SK-N-SH (cell line): ENCODE data around the gene NOL6. TPM values are rescaled to one million over a fixed set of nuclear protein-coding genes. Genes with fewer than 3 reads are reported as not detected.

Experiments
- CHD2 ChIP-seq: fragments of 150-350 bp; IDR thresholded peaks from 2 replicates; pipeline ENCODE4 v1.6.1; 2018; ENCODE audit warnings: low read length; ENCODE audit not compliant: partially characterized antibody
- EZH2phosphoT487 ChIP-seq: fragments of 200-600 bp; sonication (generic); IDR thresholded peaks from 2 replicates; pipeline ENCODE4 v1.6.1; 2017; ENCODE audit warnings: low read depth, mixed run types, mild to moderate bottlenecking, antibody characterized with exemption, moderate library complexity, borderline replicate concordance
- FOSL2 ChIP-seq: IDR thresholded peaks from 2 replicates; pipeline ENCODE4 v1.4.0; 2012; ENCODE audit warnings: low read depth, mild to moderate bottlenecking, moderate library complexity, borderline replicate concordance
- FOXM1 ChIP-seq: IDR thresholded peaks from 2 replicates; pipeline ENCODE4 v1.4.0; 2012; ENCODE audit warnings: low read depth, mild to moderate bottlenecking
- GATA2 ChIP-seq: sonication (generic); formaldehyde crosslinking; IDR thresholded peaks from 2 replicates; pipeline ENCODE4 v1.5.0; 2020; ENCODE audit warnings: mild to moderate bottlenecking, missing genetic modification reagents
- JUND ChIP-seq: IDR thresholded peaks from 2 replicates; pipeline ENCODE4 v1.4.0; 2012
- NFIC ChIP-seq: IDR thresholded peaks from 2 replicates; pipeline ENCODE4 v1.4.0; 2012; ENCODE audit warnings: borderline replicate concordance
- RAD21 ChIP-seq: IDR thresholded peaks from 2 replicates; pipeline ENCODE4 v1.6.1; 2012; ENCODE audit warnings: mild to moderate bottlenecking, low read length
- RFX5 ChIP-seq: IDR thresholded peaks from 2 replicates; pipeline ENCODE4 v1.6.1; 2012; ENCODE audit warnings: mild to moderate bottlenecking, improper control_type of control experiment, low read length
- TEAD4 ChIP-seq: IDR thresholded peaks from 2 replicates; pipeline ENCODE4 v1.4.0; 2012; ENCODE audit warnings: mild to moderate bottlenecking, borderline replicate concordance; ENCODE audit not compliant: insufficient read depth
- polyA plus RNA-seq, 3 experiments: library from polyadenylated mRNA; depleted of rRNA; stranded (reverse); fragments of >200 nt; gene quantifications; 2 replicates each; pipeline ENCODE4 v1.2.3, GENCODE V29; 2012
- TF ChIP-seq, protein P1 (sequence below): fragments of 200-600 bp; sonication (generic); IDR thresholded peaks from 2 replicates; pipeline ENCODE4 v1.6.1; 2017; ENCODE audit warnings: antibody characterized with exemption, mild to moderate bottlenecking, moderate library complexity
- TF ChIP-seq, protein P2 (sequence below): fragments of 150-350 bp; IDR thresholded peaks from 2 replicates; pipeline ENCODE4 v1.6.1; 2017; ENCODE audit warnings: antibody characterized with exemption, low read length, low read depth, borderline replicate concordance
- TF ChIP-seq, protein P3 (sequence below): IDR thresholded peaks from 2 replicates; pipeline ENCODE4; 2012
- TF ChIP-seq, protein P4 (sequence below): IDR thresholded peaks from 2 replicates; pipeline ENCODE4 v1.6.1; 2012; ENCODE audit warnings: mild to moderate bottlenecking, low read depth, low read length, moderate library complexity
- TF ChIP-seq, protein P5 (sequence below): fragments of 150-350 bp; IDR thresholded peaks from 2 replicates; pipeline ENCODE4 v1.6.1; 2016; ENCODE audit warnings: mild to moderate bottlenecking, low read depth, low read length

Gene NOL6
- polyA plus RNA-seq, 1 of the 3 experiments (the other 2 are of a cell fraction), result 52.2 TPM

DNA sequence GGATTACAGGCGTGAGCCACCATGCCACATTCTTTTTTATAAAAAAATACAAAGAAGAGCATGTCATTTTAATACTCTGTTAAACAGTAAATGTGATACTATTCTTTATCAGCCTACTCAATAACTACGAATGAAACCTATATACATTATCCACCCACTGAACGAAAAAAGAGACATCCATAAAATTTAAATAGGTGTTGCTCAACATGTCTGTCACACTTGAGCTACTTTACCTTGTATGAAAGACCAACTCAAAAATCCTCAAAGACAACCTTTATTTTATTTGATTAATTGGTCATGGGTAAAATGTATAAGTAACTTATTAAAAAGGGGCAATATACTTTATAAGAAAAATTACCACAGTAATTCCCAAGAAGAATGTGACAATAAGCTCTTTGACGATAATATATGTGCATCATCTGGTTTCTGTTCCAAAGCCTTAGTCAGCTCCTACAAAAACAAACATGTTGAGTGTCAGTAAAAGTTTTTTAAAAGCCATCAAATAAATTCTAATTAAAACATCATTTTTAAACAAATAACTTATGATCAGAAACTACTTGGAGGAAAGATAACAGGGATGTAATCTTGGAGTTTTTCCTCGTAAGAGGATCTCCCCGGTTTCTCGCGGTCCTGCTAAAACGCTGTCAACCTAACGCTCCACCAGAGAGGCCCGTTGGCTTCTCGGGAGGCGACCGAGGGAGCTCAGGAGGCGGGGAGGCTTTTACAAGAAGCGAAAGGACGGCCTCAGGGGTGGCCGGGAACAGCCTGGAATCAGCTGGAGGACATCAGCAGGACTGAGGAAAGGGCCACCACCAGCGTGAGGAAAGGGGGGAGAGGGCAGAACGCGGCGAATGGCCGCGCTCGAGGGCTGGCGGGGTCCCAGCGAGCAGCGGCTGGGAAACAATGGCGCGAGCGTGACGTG, 36.8 kb upstream of the NOL6 start (continued):
- TF ChIP-seq, protein P1, sequence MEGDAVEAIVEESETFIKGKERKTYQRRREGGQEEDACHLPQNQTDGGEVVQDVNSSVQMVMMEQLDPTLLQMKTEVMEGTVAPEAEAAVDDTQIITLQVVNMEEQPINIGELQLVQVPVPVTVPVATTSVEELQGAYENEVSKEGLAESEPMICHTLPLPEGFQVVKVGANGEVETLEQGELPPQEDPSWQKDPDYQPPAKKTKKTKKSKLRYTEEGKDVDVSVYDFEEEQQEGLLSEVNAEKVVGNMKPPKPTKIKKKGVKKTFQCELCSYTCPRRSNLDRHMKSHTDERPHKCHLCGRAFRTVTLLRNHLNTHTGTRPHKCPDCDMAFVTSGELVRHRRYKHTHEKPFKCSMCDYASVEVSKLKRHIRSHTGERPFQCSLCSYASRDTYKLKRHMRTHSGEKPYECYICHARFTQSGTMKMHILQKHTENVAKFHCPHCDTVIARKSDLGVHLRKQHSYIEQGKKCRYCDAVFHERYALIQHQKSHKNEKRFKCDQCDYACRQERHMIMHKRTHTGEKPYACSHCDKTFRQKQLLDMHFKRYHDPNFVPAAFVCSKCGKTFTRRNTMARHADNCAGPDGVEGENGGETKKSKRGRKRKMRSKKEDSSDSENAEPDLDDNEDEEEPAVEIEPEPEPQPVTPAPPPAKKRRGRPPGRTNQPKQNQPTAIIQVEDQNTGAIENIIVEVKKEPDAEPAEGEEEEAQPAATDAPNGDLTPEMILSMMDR, result no peak
- TF ChIP-seq FOXM1, result no peak
- TF ChIP-seq JUND, result no peak; the same call in 1 of the 2 replicates
- TF ChIP-seq GATA2 (CRISPR knock-in tag), result no peak
- TF ChIP-seq NFIC, result no peak
- no peak for TF ChIP-seq EZH2phosphoT487
- TF ChIP-seq FOSL2, result no peak
- TF ChIP-seq, protein P2, sequence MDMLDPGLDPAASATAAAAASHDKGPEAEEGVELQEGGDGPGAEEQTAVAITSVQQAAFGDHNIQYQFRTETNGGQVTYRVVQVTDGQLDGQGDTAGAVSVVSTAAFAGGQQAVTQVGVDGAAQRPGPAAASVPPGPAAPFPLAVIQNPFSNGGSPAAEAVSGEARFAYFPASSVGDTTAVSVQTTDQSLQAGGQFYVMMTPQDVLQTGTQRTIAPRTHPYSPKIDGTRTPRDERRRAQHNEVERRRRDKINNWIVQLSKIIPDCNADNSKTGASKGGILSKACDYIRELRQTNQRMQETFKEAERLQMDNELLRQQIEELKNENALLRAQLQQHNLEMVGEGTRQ, result no peak
- TF ChIP-seq TEAD4, result no peak
- TF ChIP-seq, protein P3, sequence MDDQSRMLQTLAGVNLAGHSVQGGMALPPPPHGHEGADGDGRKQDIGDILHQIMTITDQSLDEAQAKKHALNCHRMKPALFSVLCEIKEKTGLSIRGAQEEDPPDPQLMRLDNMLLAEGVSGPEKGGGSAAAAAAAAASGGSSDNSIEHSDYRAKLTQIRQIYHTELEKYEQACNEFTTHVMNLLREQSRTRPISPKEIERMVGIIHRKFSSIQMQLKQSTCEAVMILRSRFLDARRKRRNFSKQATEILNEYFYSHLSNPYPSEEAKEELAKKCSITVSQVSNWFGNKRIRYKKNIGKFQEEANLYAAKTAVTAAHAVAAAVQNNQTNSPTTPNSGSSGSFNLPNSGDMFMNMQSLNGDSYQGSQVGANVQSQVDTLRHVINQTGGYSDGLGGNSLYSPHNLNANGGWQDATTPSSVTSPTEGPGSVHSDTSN, result no peak
- TF ChIP-seq RFX5, result no peak
- no peak for TF ChIP-seq RAD21
- TF ChIP-seq, protein P4, sequence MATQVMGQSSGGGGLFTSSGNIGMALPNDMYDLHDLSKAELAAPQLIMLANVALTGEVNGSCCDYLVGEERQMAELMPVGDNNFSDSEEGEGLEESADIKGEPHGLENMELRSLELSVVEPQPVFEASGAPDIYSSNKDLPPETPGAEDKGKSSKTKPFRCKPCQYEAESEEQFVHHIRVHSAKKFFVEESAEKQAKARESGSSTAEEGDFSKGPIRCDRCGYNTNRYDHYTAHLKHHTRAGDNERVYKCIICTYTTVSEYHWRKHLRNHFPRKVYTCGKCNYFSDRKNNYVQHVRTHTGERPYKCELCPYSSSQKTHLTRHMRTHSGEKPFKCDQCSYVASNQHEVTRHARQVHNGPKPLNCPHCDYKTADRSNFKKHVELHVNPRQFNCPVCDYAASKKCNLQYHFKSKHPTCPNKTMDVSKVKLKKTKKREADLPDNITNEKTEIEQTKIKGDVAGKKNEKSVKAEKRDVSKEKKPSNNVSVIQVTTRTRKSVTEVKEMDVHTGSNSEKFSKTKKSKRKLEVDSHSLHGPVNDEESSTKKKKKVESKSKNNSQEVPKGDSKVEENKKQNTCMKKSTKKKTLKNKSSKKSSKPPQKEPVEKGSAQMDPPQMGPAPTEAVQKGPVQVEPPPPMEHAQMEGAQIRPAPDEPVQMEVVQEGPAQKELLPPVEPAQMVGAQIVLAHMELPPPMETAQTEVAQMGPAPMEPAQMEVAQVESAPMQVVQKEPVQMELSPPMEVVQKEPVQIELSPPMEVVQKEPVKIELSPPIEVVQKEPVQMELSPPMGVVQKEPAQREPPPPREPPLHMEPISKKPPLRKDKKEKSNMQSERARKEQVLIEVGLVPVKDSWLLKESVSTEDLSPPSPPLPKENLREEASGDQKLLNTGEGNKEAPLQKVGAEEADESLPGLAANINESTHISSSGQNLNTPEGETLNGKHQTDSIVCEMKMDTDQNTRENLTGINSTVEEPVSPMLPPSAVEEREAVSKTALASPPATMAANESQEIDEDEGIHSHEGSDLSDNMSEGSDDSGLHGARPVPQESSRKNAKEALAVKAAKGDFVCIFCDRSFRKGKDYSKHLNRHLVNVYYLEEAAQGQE, result no peak
- no peak for TF ChIP-seq CHD2
- TF ChIP-seq, protein P5, sequence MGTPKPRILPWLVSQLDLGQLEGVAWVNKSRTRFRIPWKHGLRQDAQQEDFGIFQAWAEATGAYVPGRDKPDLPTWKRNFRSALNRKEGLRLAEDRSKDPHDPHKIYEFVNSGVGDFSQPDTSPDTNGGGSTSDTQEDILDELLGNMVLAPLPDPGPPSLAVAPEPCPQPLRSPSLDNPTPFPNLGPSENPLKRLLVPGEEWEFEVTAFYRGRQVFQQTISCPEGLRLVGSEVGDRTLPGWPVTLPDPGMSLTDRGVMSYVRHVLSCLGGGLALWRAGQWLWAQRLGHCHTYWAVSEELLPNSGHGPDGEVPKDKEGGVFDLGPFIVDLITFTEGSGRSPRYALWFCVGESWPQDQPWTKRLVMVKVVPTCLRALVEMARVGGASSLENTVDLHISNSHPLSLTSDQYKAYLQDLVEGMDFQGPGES, result no peak
